WTC11 (cell line): ENCODE results near the gene FUZ. TPM values are rescaled to one million over a fixed set of nuclear protein-coding genes. Genes with fewer than 3 reads are reported as not detected.

Source experiments
- ATAC-seq: fragments of 200-7000 bp; cut with Tn5 transposase; 2 replicates; pipeline ENCODE4 v1.10.0; 2021; ENCODE audit warnings: mild to moderate bottlenecking, moderate library complexity
- CTCF ChIA-PET: fragments of 300-600 bp; sonication (Branson Sonifier 250); formaldehyde crosslinking; loops from one replicate; lab custom pipeline; 2021; ENCODE audit warnings: antibody characterized with exemption; lab: Charles Lee
- POLR2A ChIA-PET: fragments of 350-600 bp; sonication (Branson Sonifier 250); formaldehyde crosslinking; loops from one replicate; lab custom pipeline; 2021; ENCODE audit warnings: antibody characterized with exemption; lab: Charles Lee
- DNase-seq: peaks from one replicate; pipeline ENCODE4 v3.0.0; 2021; ENCODE audit warnings: low spot score
- H3K27ac Mint-ChIP-seq: 2 replicates; pipeline ENCODE4 v1.8.0; 2021; ENCODE audit warnings: mixed read lengths
- H3K27me3 Mint-ChIP-seq: 2 replicates; pipeline ENCODE4 v1.8.0; 2021; ENCODE audit warnings: low read depth, mild to moderate bottlenecking, moderate library complexity, mixed read lengths
- H3K36me3 Mint-ChIP-seq: 2 replicates; pipeline ENCODE4 v1.8.0; 2021; ENCODE audit warnings: mixed read lengths
- H3K4me1 Mint-ChIP-seq: 2 replicates; pipeline ENCODE4 v1.8.0; 2022; ENCODE audit warnings: mixed read lengths
- H3K4me3 Mint-ChIP-seq: 2 replicates; pipeline ENCODE4 v1.8.0; 2021; ENCODE audit warnings: mild to moderate bottlenecking, moderate library complexity, mixed read lengths
- H3K9me3 Mint-ChIP-seq: 2 replicates; pipeline ENCODE4 v1.8.0; 2021; ENCODE audit warnings: mixed read lengths
- AR ChIP-seq: fragments of 250-450 bp; sonication (Bioruptor Pico); IDR thresholded peaks from 2 replicates; pipeline ENCODE4 v1.9.0; 2021; ENCODE audit warnings: mild to moderate bottlenecking
- CBFB ChIP-seq: sonication (generic); formaldehyde crosslinking; IDR thresholded peaks from 2 replicates; pipeline ENCODE4 v1.8.1; 2022; ENCODE audit warnings: mild to moderate bottlenecking, low read depth, missing genetic modification reagents
- CTCF ChIP-seq: fragments of 200-600 bp; IDR thresholded peaks from 2 replicates; pipeline ENCODE4 v1.8.0; 2022; ENCODE audit warnings: antibody characterized with exemption
- FOXK1 ChIP-seq: sonication (generic); formaldehyde crosslinking; IDR thresholded peaks from 2 replicates; pipeline ENCODE4 v1.8.0; 2022; ENCODE audit warnings: mild to moderate bottlenecking, moderate library complexity, missing genetic modification reagents
- HMGA2 ChIP-seq: fragments of 250-450 bp; sonication (Bioruptor Pico); IDR thresholded peaks from 2 replicates; pipeline ENCODE4 v1.4.0; 2021; ENCODE audit warnings: mild to moderate bottlenecking, moderate library complexity
- JUN ChIP-seq: sonication (generic); formaldehyde crosslinking; IDR thresholded peaks from 2 replicates; pipeline ENCODE4 v1.8.0; 2023; ENCODE audit warnings: mild to moderate bottlenecking, missing genetic modification reagents
- NR2C2 ChIP-seq: sonication (generic); formaldehyde crosslinking; IDR thresholded peaks from 2 replicates; pipeline ENCODE4 v1.8.0; 2022; ENCODE audit warnings: mild to moderate bottlenecking, missing genetic modification reagents
- PRRX2 ChIP-seq: fragments of 250-450 bp; sonication (Bioruptor Pico); IDR thresholded peaks from 2 replicates; pipeline ENCODE4 v1.8.0; 2021; ENCODE audit warnings: mild to moderate bottlenecking
- ZMAT4 ChIP-seq: fragments of 250-450 bp; sonication (Bioruptor Pico); IDR thresholded peaks from 2 replicates; pipeline ENCODE4 v1.9.0; 2021; ENCODE audit warnings: mild to moderate bottlenecking
- ZNF317 ChIP-seq: sonication (generic); formaldehyde crosslinking; IDR thresholded peaks from 2 replicates; pipeline ENCODE4 v1.8.1; 2023; ENCODE audit warnings: low read depth, mild to moderate bottlenecking, moderate library complexity, missing genetic modification reagents, borderline replicate concordance
- ZNF423 ChIP-seq: fragments of 250-450 bp; sonication (Bioruptor Pico); IDR thresholded peaks from 2 replicates; pipeline ENCODE4 v2.1.2; 2022; ENCODE audit warnings: mild to moderate bottlenecking, moderate library complexity
- ZNF671 ChIP-seq: fragments of 250-450 bp; sonication (Bioruptor Pico); IDR thresholded peaks from 2 replicates; pipeline ENCODE4 v1.8.0; 2021; ENCODE audit warnings: mild to moderate bottlenecking
- total RNA-seq: library from RNA; stranded (reverse); gene quantifications from 3 replicates; pipeline ENCODE4 v1.2.3, GENCODE V29; 2021
- TF ChIP-seq, protein P1 (sequence below): sonication (generic); formaldehyde crosslinking; conservative IDR thresholded peaks from 2 replicates; pipeline ENCODE4 v1.8.1; 2023; ENCODE audit warnings: mild to moderate bottlenecking, low read depth, missing genetic modification reagents, moderate library complexity
- TF ChIP-seq, protein P2 (sequence below): sonication (generic); formaldehyde crosslinking; IDR thresholded peaks from 2 replicates; pipeline ENCODE4 v1.8.1; 2022; ENCODE audit warnings: low read depth, missing genetic modification reagents, borderline replicate concordance

Gene FUZ
- total RNA-seq, 1 experiment from 2014 or later: 35.1 TPM

- POLR2A ChIA-PET: no interaction called here
- peaks cover 26% of the 10 kb centered on the region for H3K4me1 Mint-ChIP-seq
- peak within 1 kb of the TSS; percentile 53 for H3K27ac Mint-ChIP-seq
- H3K36me3 Mint-ChIP-seq: no peaks in the 10 kb centered on the region
- CTCF ChIA-PET: interaction anchor here (0.7 kb wide), 1 partner anchor 12 kb away, joined by 3 read pairs; no protein-coding TSS in a partner anchor
- H3K9me3 Mint-ChIP-seq: no peaks in the 10 kb centered on the region
- H3K4me3 Mint-ChIP-seq: no peak within 1 kb of the TSS
- TF ChIP-seq CTCF (no peak), ZNF671 (CRISPR knock-in tag) (no peak), ZNF317 (CRISPR knock-in tag) (no peak), AR (CRISPR knock-in tag) (no peak)
- TF ChIP-seq, protein P1, sequence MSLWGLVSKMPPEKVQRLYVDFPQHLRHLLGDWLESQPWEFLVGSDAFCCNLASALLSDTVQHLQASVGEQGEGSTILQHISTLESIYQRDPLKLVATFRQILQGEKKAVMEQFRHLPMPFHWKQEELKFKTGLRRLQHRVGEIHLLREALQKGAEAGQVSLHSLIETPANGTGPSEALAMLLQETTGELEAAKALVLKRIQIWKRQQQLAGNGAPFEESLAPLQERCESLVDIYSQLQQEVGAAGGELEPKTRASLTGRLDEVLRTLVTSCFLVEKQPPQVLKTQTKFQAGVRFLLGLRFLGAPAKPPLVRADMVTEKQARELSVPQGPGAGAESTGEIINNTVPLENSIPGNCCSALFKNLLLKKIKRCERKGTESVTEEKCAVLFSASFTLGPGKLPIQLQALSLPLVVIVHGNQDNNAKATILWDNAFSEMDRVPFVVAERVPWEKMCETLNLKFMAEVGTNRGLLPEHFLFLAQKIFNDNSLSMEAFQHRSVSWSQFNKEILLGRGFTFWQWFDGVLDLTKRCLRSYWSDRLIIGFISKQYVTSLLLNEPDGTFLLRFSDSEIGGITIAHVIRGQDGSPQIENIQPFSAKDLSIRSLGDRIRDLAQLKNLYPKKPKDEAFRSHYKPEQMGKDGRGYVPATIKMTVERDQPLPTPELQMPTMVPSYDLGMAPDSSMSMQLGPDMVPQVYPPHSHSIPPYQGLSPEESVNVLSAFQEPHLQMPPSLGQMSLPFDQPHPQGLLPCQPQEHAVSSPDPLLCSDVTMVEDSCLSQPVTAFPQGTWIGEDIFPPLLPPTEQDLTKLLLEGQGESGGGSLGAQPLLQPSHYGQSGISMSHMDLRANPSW (CRISPR knock-in tag): no peak
- TF ChIP-seq, protein P2, sequence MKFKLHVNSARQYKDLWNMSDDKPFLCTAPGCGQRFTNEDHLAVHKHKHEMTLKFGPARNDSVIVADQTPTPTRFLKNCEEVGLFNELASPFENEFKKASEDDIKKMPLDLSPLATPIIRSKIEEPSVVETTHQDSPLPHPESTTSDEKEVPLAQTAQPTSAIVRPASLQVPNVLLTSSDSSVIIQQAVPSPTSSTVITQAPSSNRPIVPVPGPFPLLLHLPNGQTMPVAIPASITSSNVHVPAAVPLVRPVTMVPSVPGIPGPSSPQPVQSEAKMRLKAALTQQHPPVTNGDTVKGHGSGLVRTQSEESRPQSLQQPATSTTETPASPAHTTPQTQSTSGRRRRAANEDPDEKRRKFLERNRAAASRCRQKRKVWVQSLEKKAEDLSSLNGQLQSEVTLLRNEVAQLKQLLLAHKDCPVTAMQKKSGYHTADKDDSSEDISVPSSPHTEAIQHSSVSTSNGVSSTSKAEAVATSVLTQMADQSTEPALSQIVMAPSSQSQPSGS (CRISPR knock-in tag): no peak
- TF ChIP-seq, all 79 proteins: peak for 0
- ATAC-seq: no peak
- H3K27me3 Mint-ChIP-seq: peaks cover 8% of the 10 kb centered on the region
- no peak for DNase-seq
These were observed 49.9 kb downstream of the FUZ start, which contains the start of gene TSKS for GRCh38 chr19:49763230-49763629. Gene TSKS (minus strand): TSS chr19:49763306. CDS start chr19:49763247, 59 bp downstream.

GRCh38 chr19:49761625-49762311 lies 51.3 kb downstream of the FUZ start:
- ATAC-seq (no peak), DNase-seq (no peak)
- peak overlapping the region; percentile 11; the same call in 1 of the 2 replicates for H3K27ac Mint-ChIP-seq
- peaks cover 18% of the 10 kb centered on the region for H3K4me1 Mint-ChIP-seq
- TF ChIP-seq PRRX2 (CRISPR knock-in tag): no peak
- no peak for TF ChIP-seq FOXK1 (CRISPR knock-in tag)
- TF ChIP-seq JUN (CRISPR knock-in tag): no peak
- TF ChIP-seq ZMAT4 (CRISPR knock-in tag): no peak
- no peak for TF ChIP-seq NR2C2 (CRISPR knock-in tag)
- TF ChIP-seq CBFB: no peak
- no peak for TF ChIP-seq ZNF423 (CRISPR knock-in tag)
- TF ChIP-seq HMGA2 (CRISPR knock-in tag): no peak
- ChIA-PET POLR2A (no interaction called here), CTCF (no interaction called here)
- H3K27me3 Mint-ChIP-seq: peaks cover 15% of the 10 kb centered on the region
- H3K36me3 Mint-ChIP-seq: no peaks in the 10 kb centered on the region
- H3K9me3 Mint-ChIP-seq: no peaks in the 10 kb centered on the region
- no peak overlapping the region for H3K4me3 Mint-ChIP-seq
